ENCODE data around the gene LRRTM3.

The LRRTM3 gene

GRCh38 chr10:66925896-66926715, at the start of gene LRRTM3:
Gene LRRTM3, plus strand, starts transcription at chr10:66926036.
- DNase-seq, result peak; percentile 61
- in situ Hi-C loops (cut with MboI; ENCODE audit: low pct_unique_long_range_greater_than_20kb, low sequenced_read_pairs), result no loop called here

GRCh38 chr10:66877361-66877760, 48.5 kb upstream of the LRRTM3 start:
- in situ Hi-C loops (cut with MboI; ENCODE audit: low pct_unique_long_range_greater_than_20kb, low sequenced_read_pairs), result no loop called here
- no peak for DNase-seq

- DNase-seq, result no peak
- in situ Hi-C loops (cut with MboI; ENCODE audit: low pct_unique_long_range_greater_than_20kb, low sequenced_read_pairs), result no loop called here
Observed at GRCh38 chr10:66880292-66880691, 45.5 kb upstream of the LRRTM3 start.

- DNase-seq, result no peak
- in situ Hi-C loops (cut with MboI; ENCODE audit: low pct_unique_long_range_greater_than_20kb, low sequenced_read_pairs), result no loop called here
Observed at GRCh38 chr10:66880826-66881225, 45.0 kb upstream of the LRRTM3 start.

GRCh38 chr10:66881814-66882213, 44.0 kb upstream of the LRRTM3 start:
- in situ Hi-C loops (cut with MboI; ENCODE audit: low pct_unique_long_range_greater_than_20kb, low sequenced_read_pairs), result no loop called here

GRCh38 chr10:66882271-66882670, 43.6 kb upstream of the LRRTM3 start:
- DNase-seq, result no peak
- in situ Hi-C loops (cut with MboI; ENCODE audit: low pct_unique_long_range_greater_than_20kb, low sequenced_read_pairs), result no loop called here

More at GRCh38 chr10:66881814-66882213, 44.0 kb upstream of the LRRTM3 start:
- DNase-seq, result no peak

- in situ Hi-C loops (cut with MboI; ENCODE audit: low pct_unique_long_range_greater_than_20kb, low sequenced_read_pairs), result no loop called here
- no peak for DNase-seq
Observed at GRCh38 chr10:66886848-66887247, 39.0 kb upstream of the LRRTM3 start.

GRCh38 chr10:66888237-66888636, 37.6 kb upstream of the LRRTM3 start:
- DNase-seq, result no peak
- in situ Hi-C loops (cut with MboI; ENCODE audit: low pct_unique_long_range_greater_than_20kb, low sequenced_read_pairs), result no loop called here

- no peak for DNase-seq
- in situ Hi-C loops (cut with MboI; ENCODE audit: low pct_unique_long_range_greater_than_20kb, low sequenced_read_pairs), result no loop called here
Observed at GRCh38 chr10:66892871-66893270, 33.0 kb upstream of the LRRTM3 start.

GRCh38 chr10:66910671-66911070, 15.2 kb upstream of the LRRTM3 start:
- in situ Hi-C loops (cut with MboI; ENCODE audit: low pct_unique_long_range_greater_than_20kb, low sequenced_read_pairs), result no loop called here
- DNase-seq, result no peak

- in situ Hi-C loops (cut with MboI; ENCODE audit: low pct_unique_long_range_greater_than_20kb, low sequenced_read_pairs), result no loop called here
- no peak for DNase-seq
Observed at GRCh38 chr10:66916030-66916429, 9.8 kb upstream of the LRRTM3 start.

GRCh38 chr10:66917104-66917503, 8.7 kb upstream of the LRRTM3 start:
- in situ Hi-C loops (cut with MboI; ENCODE audit: low pct_unique_long_range_greater_than_20kb, low sequenced_read_pairs), result no loop called here
- no peak for DNase-seq

- in situ Hi-C loops (cut with MboI; ENCODE audit: low pct_unique_long_range_greater_than_20kb, low sequenced_read_pairs), result no loop called here
- no peak for DNase-seq
Observed at GRCh38 chr10:66919248-66919647, 6.6 kb upstream of the LRRTM3 start.

- in situ Hi-C loops (cut with MboI; ENCODE audit: low pct_unique_long_range_greater_than_20kb, low sequenced_read_pairs), result no loop called here
- no peak for DNase-seq
Observed at GRCh38 chr10:66924674-66925345, 1.0 kb upstream of the LRRTM3 start.

GRCh38 chr10:66925373-66925772, 463 bp upstream of the LRRTM3 start:
- in situ Hi-C loops (cut with MboI; ENCODE audit: low pct_unique_long_range_greater_than_20kb, low sequenced_read_pairs), result no loop called here
- DNase-seq, result no peak

- in situ Hi-C loops (cut with MboI; ENCODE audit: low pct_unique_long_range_greater_than_20kb, low sequenced_read_pairs), result no loop called here
- no peak for DNase-seq
Observed at GRCh38 chr10:66926841-66927240, 1.0 kb downstream of the LRRTM3 start.

- in situ Hi-C loops (cut with MboI; ENCODE audit: low pct_unique_long_range_greater_than_20kb, low sequenced_read_pairs), result no loop called here
- no peak for DNase-seq
Observed at GRCh38 chr10:66927251-66927935, 1.6 kb downstream of the LRRTM3 start.

- in situ Hi-C loops (cut with MboI; ENCODE audit: low pct_unique_long_range_greater_than_20kb, low sequenced_read_pairs), result no loop called here
- DNase-seq, result no peak
Observed at GRCh38 chr10:66927971-66928770, 2.3 kb downstream of the LRRTM3 start.

GRCh38 chr10:66928776-66929175, 2.9 kb downstream of the LRRTM3 start:
- no peak for DNase-seq
- in situ Hi-C loops (cut with MboI; ENCODE audit: low pct_unique_long_range_greater_than_20kb, low sequenced_read_pairs), result no loop called here
